ENCODE results near the gene TAX1BP1. TPM values are rescaled to one million over a fixed set of nuclear protein-coding genes. Genes with fewer than 3 reads are reported as not detected.
A peak's percentile ranks its signal among the peaks of the same experiment; 100 is the strongest.

The TAX1BP1 gene
- total RNA-seq, 3 donors from 2014 or later, result 105 to 156 (median 110) TPM

- Histone ChIP-seq H3K4me3 (no peak overlapping the region), H3K36me3 (no peaks in the 10 kb centered on the region), H3K27ac (no peak overlapping the region), H3K27me3 (no peaks in the 10 kb centered on the region), H3K4me1 (no peaks in the 10 kb centered on the region), H3K9me3 (no peaks in the 10 kb centered on the region)
- intact Hi-C loops (cut with DNase I; ENCODE audit: low total_unique reads), result no loop called here
- DNase-seq (ENCODE audit: low spot score in 2 of 2), result no peak
- TF ChIP-seq, protein P1, sequence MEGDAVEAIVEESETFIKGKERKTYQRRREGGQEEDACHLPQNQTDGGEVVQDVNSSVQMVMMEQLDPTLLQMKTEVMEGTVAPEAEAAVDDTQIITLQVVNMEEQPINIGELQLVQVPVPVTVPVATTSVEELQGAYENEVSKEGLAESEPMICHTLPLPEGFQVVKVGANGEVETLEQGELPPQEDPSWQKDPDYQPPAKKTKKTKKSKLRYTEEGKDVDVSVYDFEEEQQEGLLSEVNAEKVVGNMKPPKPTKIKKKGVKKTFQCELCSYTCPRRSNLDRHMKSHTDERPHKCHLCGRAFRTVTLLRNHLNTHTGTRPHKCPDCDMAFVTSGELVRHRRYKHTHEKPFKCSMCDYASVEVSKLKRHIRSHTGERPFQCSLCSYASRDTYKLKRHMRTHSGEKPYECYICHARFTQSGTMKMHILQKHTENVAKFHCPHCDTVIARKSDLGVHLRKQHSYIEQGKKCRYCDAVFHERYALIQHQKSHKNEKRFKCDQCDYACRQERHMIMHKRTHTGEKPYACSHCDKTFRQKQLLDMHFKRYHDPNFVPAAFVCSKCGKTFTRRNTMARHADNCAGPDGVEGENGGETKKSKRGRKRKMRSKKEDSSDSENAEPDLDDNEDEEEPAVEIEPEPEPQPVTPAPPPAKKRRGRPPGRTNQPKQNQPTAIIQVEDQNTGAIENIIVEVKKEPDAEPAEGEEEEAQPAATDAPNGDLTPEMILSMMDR (IDR thresholded peaks at IDR 0.05), result no peak
- TF ChIP-seq POLR2AphosphoS5 (IDR thresholded peaks at IDR 0.05), result no peak
- TF ChIP-seq POLR2A (IDR thresholded peaks at IDR 0.05), result no peak
Measured at GRCh38 chr7:27767374-27767773, 27.4 kb downstream of the TAX1BP1 start.

DNA sequence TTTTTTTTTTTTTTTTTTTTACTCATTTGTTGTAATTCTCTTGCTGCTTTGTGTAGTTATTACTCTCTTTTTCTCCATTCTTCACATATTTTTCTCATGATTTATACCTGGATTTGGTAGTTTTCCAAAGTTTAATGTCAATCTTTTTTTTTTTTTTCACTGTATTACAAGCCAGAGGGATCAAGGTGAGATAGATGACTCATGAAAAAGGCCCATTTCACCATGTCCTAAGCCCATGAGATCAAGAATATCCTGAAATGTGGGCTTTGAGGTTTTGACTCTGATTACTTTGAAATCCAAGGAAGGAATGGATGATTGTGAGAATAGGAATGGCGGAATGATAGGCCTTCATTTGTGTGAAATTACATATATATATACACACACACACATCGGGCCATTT, 31.1 kb downstream of the TAX1BP1 start:
- intact Hi-C loops (cut with DNase I; ENCODE audit: low total_unique reads), result no loop called here
- H3K27ac ChIP-seq, result no peak overlapping the region

DNA sequence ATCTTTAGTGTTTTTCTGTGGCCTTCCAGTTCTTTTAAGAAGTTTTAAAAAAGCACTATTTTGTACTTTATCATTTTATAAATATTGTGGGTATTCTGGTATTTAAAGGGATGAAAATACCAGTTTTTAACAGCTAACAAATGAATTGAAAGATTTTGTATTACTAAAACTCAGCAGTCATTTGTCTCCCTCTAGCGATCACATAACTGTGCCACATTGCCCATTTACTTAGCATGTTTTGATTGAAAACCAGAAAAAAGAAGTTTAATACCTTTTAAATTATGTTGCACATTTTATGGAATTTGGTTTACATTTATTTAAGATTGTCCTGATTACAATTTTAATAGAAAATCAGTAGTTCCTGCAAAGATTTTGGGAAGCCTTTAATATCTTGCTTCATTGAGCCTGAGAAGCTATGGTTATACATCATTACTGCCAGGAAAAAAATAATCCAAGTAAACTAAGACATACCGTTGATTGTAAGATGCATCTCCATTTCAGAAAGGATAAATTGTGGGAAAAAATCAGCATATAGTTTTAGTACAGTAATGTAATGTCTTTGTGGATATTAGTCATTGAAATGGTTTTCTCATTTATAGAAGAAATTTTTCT, 34.9 kb downstream of the TAX1BP1 start:
- no peak for DNase-seq (ENCODE audit: low spot score in 2 of 2)
- Histone ChIP-seq H3K9me3 (no peaks in the 10 kb centered on the region), H3K36me3 (no peaks in the 10 kb centered on the region), H3K4me3 (no peak overlapping the region), H3K27ac (no peak overlapping the region), H3K27me3 (no peaks in the 10 kb centered on the region), H3K4me1 (no peaks in the 10 kb centered on the region)
- intact Hi-C loops (cut with DNase I; ENCODE audit: low total_unique reads), result no loop called here
- TF ChIP-seq POLR2AphosphoS5 (IDR thresholded peaks at IDR 0.05), result no peak
- TF ChIP-seq, protein P1 (IDR thresholded peaks at IDR 0.05), result peak in 2 of 3 donors; percentile 38 to 47

More for the DNA sequence above, 31.1 kb downstream of the TAX1BP1 start:
- no peak for DNase-seq (ENCODE audit: low spot score in 2 of 2)
- Histone ChIP-seq H3K4me3 (no peak overlapping the region), H3K36me3 (no peaks in the 10 kb centered on the region), H3K27me3 (no peaks in the 10 kb centered on the region), H3K9me3 (no peaks in the 10 kb centered on the region), H3K4me1 (no peaks in the 10 kb centered on the region)
- no peak for TF ChIP-seq POLR2A (IDR thresholded peaks at IDR 0.05)
- no peak for TF ChIP-seq POLR2AphosphoS5 (IDR thresholded peaks at IDR 0.05)
- TF ChIP-seq, protein P1 (IDR thresholded peaks at IDR 0.05), result no peak

GRCh38 chr7:27775782-27776181, 35.8 kb downstream of the TAX1BP1 start:
- H3K4me1 ChIP-seq, result no peaks in the 10 kb centered on the region
- intact Hi-C loops (cut with DNase I; ENCODE audit: low total_unique reads), result no loop called here
- no peak overlapping the region for H3K27ac ChIP-seq
- no peaks in the 10 kb centered on the region for H3K9me3 ChIP-seq
- no peak overlapping the region for H3K4me3 ChIP-seq
- no peaks in the 10 kb centered on the region for H3K27me3 ChIP-seq
- TF ChIP-seq, protein P1 (IDR thresholded peaks at IDR 0.05), result no peak
- TF ChIP-seq POLR2A (IDR thresholded peaks at IDR 0.05) (no peak), POLR2AphosphoS5 (IDR thresholded peaks at IDR 0.05) (no peak)
- no peak for DNase-seq (ENCODE audit: low spot score in 2 of 2)
- H3K36me3 ChIP-seq, result no peaks in the 10 kb centered on the region

DNA sequence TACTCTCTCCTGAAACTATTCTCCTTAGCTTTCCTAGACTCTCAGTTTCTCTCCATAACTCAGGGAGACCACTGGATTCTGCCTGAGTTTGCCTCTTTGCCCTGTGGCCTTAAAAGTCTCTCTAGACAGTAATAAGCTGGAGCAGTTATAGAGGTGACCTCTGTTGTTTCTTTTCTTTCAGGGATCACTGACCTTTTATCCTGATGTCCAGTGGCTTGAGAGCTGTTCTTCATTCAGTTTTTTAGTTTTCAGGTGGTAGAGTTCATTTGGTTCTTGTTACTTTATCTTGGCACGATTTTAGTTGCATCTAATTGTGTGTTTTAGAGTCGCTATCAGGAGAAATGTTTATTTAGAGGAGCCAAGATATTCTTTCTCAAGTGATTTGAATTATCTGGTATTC, 37.7 kb downstream of the TAX1BP1 start:
- H3K36me3 ChIP-seq, result no peaks in the 10 kb centered on the region
- no peaks in the 10 kb centered on the region for H3K4me1 ChIP-seq
- no peak overlapping the region for H3K27ac ChIP-seq
- TF ChIP-seq, protein P1 (IDR thresholded peaks at IDR 0.05), result no peak
- no peak for TF ChIP-seq POLR2A (IDR thresholded peaks at IDR 0.05)
- TF ChIP-seq POLR2AphosphoS5 (IDR thresholded peaks at IDR 0.05), result no peak
- DNase-seq (ENCODE audit: low spot score in 2 of 2), result no peak
- H3K9me3 ChIP-seq, result no peaks in the 10 kb centered on the region
- intact Hi-C loops (cut with DNase I; ENCODE audit: low total_unique reads), result no loop called here
- no peaks in the 10 kb centered on the region for H3K27me3 ChIP-seq
- no peak overlapping the region for H3K4me3 ChIP-seq

All from breast epithelium (tissue), 4 donors.